Measurements from ENCODE around the gene UNC45B. TPM values are rescaled to one million over a fixed set of nuclear protein-coding genes. Genes with fewer than 3 reads are reported as not detected.

The UNC45B gene
- total RNA-seq, result under 0.01 TPM

GRCh38 chr17:35147375-35147905, at the start of gene UNC45B:
TSS of gene UNC45B (plus strand) at chr17:35147817. CDS start at chr17:35148264, 447 bp downstream.

GRCh38 chr17:35119370-35120165, 28.0 kb upstream of the UNC45B start, which contains the start of gene RAD51D:
TSS of gene RAD51D (minus strand) at chr17:35119860. CDS start at chr17:35119613, 247 bp downstream.

GRCh38 chr17:35121315-35121714, 26.3 kb upstream of the UNC45B start, which contains the start of gene FNDC8:
TSS of gene FNDC8 (plus strand) at chr17:35121615. CDS start at chr17:35121694, 79 bp downstream.

GRCh38 chr17:35141681-35142466, 5.7 kb upstream of the UNC45B start, which contains the start of gene NLE1:
TSS of gene NLE1 (minus strand) at chr17:35142303. CDS start at chr17:35142275, 28 bp downstream.

GRCh38 chr17:35194001-35194400, 46.4 kb downstream of the UNC45B start, which contains the start of gene SLC35G3:
TSS of gene SLC35G3 (minus strand) at chr17:35194393. CDS start at chr17:35194307, 86 bp downstream.

Other genes with a start within 250 kb of the UNC45B start
- gene CCT6B, start 186.4 kb upstream of the UNC45B start, total RNA-seq, result 2.5 TPM
- 16.6 TPM for gene ZNF830, start 186.3 kb upstream of the UNC45B start, total RNA-seq
- gene LIG3, start 167.3 kb upstream of the UNC45B start, total RNA-seq, result 63.9 TPM
- 15.3 TPM for gene RFFL, start 84.1 kb upstream of the UNC45B start, total RNA-seq
- gene RAD51D, start 28.0 kb upstream of the UNC45B start, total RNA-seq, result 23.8 TPM
- gene FNDC8, start 26.2 kb upstream of the UNC45B start, total RNA-seq, result not detected
- gene NLE1, start 5.5 kb upstream of the UNC45B start, total RNA-seq, result 33.5 TPM
- not detected for gene SLC35G3, start 46.6 kb downstream of the UNC45B start, total RNA-seq
- gene SLFN5, start 95.3 kb downstream of the UNC45B start, total RNA-seq, result 3.1 TPM
- 2.5 TPM for gene SLFN11, start 225.8 kb downstream of the UNC45B start, total RNA-seq